Heart left ventricle (tissue), 13 donors: ENCODE data around the gene NFKBIE.

ENCODE experiments used
- POLR2A ChIP-seq, 2 donors: fragments of 450-650 bp; IDR thresholded peaks; one replicate each; pipeline ENCODE4 v1.6.1; 2017; ENCODE audit warnings: antibody characterized with exemption in 2 of 2, mild to moderate bottlenecking in 2 of 2, moderate library complexity in 2 of 2
- TF ChIP-seq, protein P1 (sequence below), 12 donors: fragments of 200-600 bp; sonication (generic) in 4 of 12; IDR thresholded peaks; one replicate each; pipeline versions ENCODE4 v1.5.0 to v1.8.0; 2018 to 2022; ENCODE audit warnings: antibody characterized with exemption in 12 of 12, mild to moderate bottlenecking in 5 of 12
- donor health status: ischemic (EF 13 %, LVEDD 7.1; RV severe dilation, severe dysfunction).
- donor health status: DM: no; HTN: yes; CAD: no.
- donor health status: DM: no; HTN: no; CAD: no.
- donor health status: ischemic (EF 25% LVEDD 6.9; RV normal size, moderate dysfunction).
- donor health status: ischemic (EF 25% LVEDD 5.7; RV mildly dilated, moderate dysfunction).
- donor health status: ischemic (EF 35%, LVEDD 5.7; RV mildly dilated, moderate dysfunction).
- donor health status: nonischemic (EF 11% LVEDD 7.7; RV severe dilation, severe dysfunction).
- donor health status: DM: yes; HTN: yes; CAD: no.
- donor health status: PGD.
- donor health status: ischemic (EF 29% LVEDD 5.4; RV normal size, mild dysfunction).
- donor health status: nonischemic (EF 23%, LVEDD 6.1; RV moderate dilation, normal function).

DNA sequence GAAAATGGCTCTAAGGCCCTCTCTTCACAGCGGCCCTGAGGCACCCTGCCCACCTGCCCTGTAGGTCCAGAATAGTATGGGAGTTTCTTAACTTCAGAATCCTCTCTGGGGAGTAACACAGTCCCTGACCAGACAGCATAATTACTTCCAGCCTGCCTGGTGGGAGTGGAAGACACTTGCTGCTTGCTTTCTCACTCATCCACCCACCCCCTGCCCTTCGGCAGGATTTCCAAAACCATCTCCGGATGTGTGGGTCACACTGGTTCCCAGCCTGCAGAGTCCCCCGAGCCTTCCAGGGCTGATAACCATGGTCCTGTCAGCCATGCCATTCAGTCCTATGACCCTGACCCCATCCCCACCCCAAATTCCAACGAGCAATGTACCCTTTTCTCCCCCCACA lies 36.5 kb downstream of the NFKBIE start:
- TF ChIP-seq, protein P1, sequence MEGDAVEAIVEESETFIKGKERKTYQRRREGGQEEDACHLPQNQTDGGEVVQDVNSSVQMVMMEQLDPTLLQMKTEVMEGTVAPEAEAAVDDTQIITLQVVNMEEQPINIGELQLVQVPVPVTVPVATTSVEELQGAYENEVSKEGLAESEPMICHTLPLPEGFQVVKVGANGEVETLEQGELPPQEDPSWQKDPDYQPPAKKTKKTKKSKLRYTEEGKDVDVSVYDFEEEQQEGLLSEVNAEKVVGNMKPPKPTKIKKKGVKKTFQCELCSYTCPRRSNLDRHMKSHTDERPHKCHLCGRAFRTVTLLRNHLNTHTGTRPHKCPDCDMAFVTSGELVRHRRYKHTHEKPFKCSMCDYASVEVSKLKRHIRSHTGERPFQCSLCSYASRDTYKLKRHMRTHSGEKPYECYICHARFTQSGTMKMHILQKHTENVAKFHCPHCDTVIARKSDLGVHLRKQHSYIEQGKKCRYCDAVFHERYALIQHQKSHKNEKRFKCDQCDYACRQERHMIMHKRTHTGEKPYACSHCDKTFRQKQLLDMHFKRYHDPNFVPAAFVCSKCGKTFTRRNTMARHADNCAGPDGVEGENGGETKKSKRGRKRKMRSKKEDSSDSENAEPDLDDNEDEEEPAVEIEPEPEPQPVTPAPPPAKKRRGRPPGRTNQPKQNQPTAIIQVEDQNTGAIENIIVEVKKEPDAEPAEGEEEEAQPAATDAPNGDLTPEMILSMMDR (IDR thresholded peaks at IDR 0.05) = no peak
- TF ChIP-seq POLR2A (IDR thresholded peaks at IDR 0.05) = no peak
